ENCODE data around the gene LIMS1.
"Not testable (repeated sequence)": the region's sequence is repeated elsewhere in the genome, so short reads cannot be mapped to it uniquely, and the experiment has no call there.

Gene LIMS1

GRCh38 chr2:108637304-108637669, 103.0 kb downstream of the LIMS1 start:
- DNase-seq: no peak

GRCh38 chr2:108640731-108641130, 106.5 kb downstream of the LIMS1 start:
- no peak for DNase-seq

- no peak for DNase-seq
Observed at GRCh38 chr2:108641756-108642155, 107.5 kb downstream of the LIMS1 start.

DNA sequence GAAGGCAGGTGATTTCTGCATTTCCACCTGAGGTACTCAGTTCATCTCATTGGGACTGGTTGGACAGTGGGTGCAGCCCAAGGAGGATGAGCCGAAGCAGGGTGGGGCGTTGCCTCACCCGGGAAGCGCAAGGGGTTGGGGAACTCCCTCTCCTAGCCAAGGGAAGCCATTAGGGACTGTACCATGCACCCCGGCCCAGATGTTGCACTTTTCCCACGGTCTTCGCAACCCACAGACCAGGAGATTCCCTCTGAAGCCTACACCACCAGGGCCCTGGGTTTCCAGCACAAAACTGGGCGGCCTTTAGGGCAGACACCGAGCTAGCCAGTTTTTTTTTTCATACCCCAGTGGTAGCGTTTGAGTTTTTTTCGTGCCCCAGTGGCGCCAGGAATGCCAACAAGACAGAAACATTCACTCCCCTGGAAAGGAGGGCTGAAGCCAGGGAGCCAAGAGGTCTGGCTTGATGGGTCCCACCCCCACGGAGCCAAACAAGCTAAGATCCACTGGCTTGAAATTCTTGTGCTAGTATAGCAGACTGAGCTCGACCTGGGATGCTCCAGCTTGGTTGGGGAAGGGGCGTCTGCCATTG, 109.1 kb downstream of the LIMS1 start:
- DNase-seq: no peak

GRCh38 chr2:108643862-108644261, 109.6 kb downstream of the LIMS1 start:
- not testable (repeated sequence) for DNase-seq

- DNase-seq: not testable (repeated sequence)
Observed at GRCh38 chr2:108644446-108644845, 110.2 kb downstream of the LIMS1 start.

- DNase-seq: not testable (repeated sequence)
Observed at GRCh38 chr2:108648796-108649195, 114.5 kb downstream of the LIMS1 start.

DNA sequence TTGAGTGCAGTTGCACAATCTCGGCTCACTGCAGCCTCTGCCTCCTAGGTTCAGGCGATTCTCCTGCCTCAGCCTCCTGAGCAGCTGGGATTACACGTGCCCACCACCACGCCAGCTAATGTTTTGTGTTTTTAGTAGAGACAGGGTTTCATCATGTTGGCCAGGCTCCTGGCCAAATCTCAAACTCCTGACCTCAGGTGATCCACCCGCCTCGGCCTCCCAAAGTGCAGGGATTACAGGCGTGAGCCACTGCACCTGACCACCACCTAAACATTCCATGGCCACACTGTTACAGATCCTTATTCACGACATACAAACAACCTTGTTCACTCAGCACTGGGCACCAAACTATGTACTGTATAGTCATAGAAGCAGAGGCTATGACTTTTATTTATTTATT, 116.2 kb downstream of the LIMS1 start:
- DNase-seq: not testable (repeated sequence)

DNA sequence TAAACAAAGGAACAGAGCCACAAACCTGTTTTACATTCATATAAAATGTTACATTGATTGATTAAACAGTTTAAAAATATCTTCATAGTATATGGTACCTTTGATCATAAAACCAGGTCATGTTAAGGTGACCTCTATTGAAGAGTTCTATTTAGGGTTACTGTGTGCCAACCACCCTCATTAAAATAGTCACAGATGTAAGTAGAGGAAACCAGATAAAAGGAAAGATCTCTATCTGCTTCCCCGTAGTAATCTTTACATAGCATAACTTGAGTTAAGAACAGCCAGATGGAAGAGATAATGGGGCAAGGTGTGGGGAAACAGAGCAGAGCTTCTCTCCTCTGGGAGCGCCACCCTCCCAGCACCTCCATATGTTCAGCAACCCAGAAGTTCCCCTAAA, 117.2 kb downstream of the LIMS1 start:
- DNase-seq: not testable (repeated sequence)

DNA sequence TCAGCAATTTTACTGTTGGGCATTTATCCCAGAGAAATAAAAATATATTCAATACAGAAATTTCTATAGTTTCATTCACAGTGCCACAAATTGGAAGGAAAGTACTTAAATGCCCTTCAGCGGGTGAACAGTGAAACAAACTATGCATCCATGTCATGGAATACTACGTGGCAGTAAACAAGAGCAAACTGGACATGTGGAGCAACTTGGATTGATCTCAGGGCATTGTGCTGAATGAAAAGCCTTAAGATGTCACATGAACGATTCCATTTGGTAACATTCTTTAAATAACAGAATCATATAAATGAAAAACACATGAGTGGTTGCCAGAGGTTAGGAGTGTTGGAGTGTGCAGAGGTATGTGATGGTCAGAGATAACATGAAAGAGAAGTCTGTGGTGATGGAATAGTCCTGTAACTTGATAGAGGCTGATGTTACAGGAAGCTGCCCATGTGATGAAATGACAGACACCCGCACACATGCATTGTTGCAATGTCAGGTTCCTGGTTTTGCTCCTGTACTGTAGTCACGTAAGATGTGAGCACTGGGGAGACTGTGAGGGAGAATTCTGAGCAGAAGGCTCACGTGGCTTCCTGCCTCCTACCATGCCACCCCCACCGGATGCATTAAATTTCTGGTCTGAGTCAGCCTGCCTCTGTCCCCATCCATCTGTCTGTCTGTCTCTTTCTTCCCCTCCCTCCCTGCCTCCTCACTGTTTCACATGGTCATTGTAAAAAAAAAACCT, 118.1 kb downstream of the LIMS1 start:
- DNase-seq: not testable (repeated sequence)

DNA sequence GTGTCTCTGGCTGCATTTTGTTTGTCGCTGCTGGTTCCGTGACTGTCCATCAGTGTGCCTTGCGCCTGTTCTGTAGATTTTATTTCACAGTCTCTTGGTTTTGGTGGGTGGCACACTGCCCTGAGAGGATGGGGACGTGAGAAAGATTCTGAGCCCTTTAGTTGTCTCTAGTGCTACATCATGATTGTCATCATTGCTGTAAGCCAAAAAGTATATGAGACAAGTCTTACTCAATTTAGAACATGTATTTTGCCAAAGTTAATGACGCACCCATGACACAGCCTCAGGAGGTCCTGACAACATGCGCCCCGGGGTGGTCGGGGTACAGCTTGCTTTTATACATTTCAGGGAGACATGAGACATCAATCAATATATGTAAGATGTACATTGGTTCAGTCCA, 119.2 kb downstream of the LIMS1 start:
- DNase-seq: not testable (repeated sequence)

GRCh38 chr2:108653849-108654248, 119.6 kb downstream of the LIMS1 start:
- DNase-seq: not testable (repeated sequence)

- DNase-seq: not testable (repeated sequence)
Observed at GRCh38 chr2:108654521-108655125, 120.4 kb downstream of the LIMS1 start.

GRCh38 chr2:108655270-108655669, 121.0 kb downstream of the LIMS1 start:
- not testable (repeated sequence) for DNase-seq

DNA sequence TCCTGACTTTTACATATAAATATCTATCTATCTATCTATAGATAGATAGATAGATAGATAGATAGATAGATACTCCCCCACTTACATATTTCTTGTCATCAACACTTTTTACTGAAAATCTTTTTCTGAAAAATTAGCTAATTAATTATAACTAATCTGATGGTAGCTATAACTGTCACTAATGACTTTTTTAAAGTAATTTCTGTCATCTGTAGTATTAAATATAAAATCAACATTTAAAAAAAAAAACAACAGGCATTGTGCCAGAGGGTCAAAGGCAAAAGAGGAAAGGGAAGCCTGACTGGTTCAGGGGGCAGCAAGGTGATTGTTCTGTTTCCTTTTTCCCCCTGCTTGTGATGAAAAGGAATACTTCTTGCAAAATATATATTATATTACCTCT, 122.0 kb downstream of the LIMS1 start:
- DNase-seq: not testable (repeated sequence)

DNA sequence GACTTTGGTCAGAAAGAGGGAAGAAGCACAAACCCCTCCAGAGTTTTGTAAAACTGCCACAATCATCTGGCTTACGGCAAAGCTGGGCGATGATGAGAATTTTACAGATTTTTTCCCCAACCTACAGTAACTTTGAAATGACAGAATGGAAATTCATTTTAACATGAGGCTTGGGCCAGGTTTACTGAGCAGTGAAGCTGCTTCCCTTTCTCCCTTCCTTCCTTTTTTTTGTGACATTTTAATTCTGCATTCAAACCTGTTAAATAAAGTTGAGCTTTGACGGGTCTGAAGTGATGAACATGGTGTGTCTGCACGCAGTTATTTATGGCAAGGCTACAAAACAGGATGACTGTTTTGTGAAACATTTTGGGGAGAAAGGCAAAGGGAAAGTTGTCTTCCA, 123.2 kb downstream of the LIMS1 start:
- DNase-seq: not testable (repeated sequence)

GRCh38 chr2:108658553-108658952, 124.3 kb downstream of the LIMS1 start:
- DNase-seq: not testable (repeated sequence)

- not testable (repeated sequence) for DNase-seq
Observed at GRCh38 chr2:108661493-108661892, 127.2 kb downstream of the LIMS1 start.

DNA sequence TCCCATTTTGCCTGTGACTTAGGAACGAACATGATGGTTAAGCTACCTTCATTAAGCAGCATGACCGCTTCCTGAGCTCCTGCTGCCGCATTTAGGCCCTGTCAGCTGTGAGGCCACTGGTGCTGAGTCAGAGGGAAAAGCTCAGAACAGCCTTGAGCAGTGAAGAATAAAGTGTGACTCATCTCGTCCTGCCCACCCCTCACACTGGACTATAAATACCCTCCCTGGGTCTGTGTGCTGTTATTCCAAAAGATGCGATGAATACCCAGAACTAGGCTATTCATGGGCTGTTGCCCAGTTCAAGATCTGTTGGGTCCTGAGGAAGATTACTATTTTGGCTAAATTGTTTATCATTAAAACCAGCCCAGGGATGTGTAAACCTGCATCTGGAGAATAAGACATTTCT, 127.9 kb downstream of the LIMS1 start:
- not testable (repeated sequence) for DNase-seq

DNA sequence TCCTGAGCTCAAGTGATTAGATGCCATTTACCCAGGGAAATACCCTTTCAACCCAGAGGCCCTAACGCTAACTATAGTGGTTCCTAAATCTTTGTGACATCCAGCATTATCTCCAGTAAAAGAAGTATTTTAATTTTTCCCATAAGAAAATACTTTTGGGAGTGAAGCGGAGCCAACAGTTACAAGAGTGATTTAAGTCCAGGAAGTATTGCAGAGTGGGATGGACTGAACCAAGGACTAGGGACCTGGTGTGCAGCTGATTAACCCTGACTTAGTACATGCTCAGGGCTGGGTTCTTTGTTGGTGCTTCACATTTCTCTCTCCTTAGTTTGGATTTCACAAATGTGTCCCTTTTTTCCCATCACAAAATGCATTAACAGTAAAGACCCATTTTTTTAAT, 129.1 kb downstream of the LIMS1 start:
- not testable (repeated sequence) for DNase-seq

- DNase-seq: not testable (repeated sequence)
Observed at GRCh38 chr2:108664089-108664488, 129.8 kb downstream of the LIMS1 start.

DNA sequence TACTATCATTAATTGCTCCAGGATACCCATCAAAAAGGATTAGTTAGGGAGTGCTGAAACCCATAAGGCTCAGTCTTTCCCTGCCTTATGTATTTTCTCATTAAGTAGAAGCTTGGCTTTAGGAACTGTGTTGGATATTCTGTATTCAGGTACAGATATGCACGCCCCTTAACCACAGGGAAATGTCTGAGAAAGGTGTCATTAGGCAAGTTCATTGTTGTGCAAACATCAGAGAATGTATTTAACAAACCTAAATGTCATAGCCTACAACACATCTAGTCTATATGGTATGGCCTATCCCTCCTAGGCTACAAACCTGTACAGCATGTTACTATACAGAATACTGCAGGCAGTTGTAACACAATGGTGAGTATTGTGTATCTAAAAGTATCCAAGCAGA, 130.7 kb downstream of the LIMS1 start:
- not testable (repeated sequence) for DNase-seq

DNA sequence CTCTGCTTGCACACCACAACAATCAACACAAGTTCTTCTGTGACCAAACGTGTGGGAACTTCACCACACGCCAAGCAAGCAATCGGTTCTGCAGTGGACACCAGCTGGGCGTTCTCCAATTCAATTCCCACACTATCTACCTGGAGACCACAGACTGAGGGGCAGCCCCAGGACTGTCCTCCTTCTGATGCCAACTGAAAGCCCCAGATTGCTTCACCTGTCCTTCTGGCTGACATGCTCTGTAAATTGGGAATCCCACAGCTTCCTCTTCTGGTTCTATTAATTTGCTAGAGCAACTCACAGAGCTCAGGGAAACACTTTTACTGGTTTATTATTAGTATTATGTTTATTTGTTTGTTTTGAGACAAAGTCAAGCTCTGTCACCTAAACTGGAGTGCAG, 131.7 kb downstream of the LIMS1 start:
- DNase-seq: not testable (repeated sequence)

DNA sequence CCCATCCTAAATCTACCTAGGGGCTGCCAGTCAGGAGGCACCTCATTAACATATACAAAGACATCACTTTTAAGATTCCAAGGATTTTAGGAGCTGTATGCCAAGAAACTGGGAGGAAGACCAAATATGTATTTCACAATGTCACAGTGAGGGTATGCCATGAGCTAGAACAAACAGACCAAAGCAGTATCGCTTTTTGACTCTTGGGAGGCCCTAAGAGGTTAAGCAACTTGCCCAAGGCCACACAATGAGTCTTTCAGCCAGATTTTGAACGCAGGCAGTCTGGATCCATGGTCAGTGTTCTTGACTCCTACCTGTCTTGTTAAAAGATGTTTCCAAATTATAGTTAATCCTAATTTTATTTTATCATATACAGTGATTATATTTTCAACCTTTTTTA, 132.9 kb downstream of the LIMS1 start:
- DNase-seq: not testable (repeated sequence)

Data from DMS 273 treated with DMSO at 0.1 percent for 48 hours (cell line).